Measurements from ENCODE around the gene SEMA3B. TPM values are rescaled to one million over a fixed set of nuclear protein-coding genes. Genes with fewer than 3 reads are reported as not detected.
A peak's percentile ranks its signal among the peaks of the same experiment; 100 is the strongest.
"Not testable (repeated sequence)": the region's sequence is repeated elsewhere in the genome, so short reads cannot be mapped to it uniquely, and the experiment has no call there.

SEMA3B gene
- total RNA-seq, 1 experiment from 2014 or later, result 21.8 TPM

GRCh38 chr3:50260942-50261441 is 8.0 kb upstream of the SEMA3B start:
- no peaks in the 10 kb centered on the region for H3K27me3 Mint-ChIP-seq (ENCODE audit: insufficient read depth, unreplicated experiment)
- intact Hi-C loops (cut with micrococcal nuclease; ENCODE audit: unreplicated experiment), result loop anchor here (1.0 kb wide), 2 partner anchors 12 to 63 kb away; no protein-coding TSS in a partner anchor

GRCh38 chr3:50261505-50261904 is 7.4 kb upstream of the SEMA3B start:
- Mint-ChIP-seq H3K4me1 (ENCODE audit: low read depth, unreplicated experiment) (peaks cover 19% of the 10 kb centered on the region), H3K27ac (ENCODE audit: unreplicated experiment) (peak overlapping the region; percentile 17), H3K27me3 (ENCODE audit: insufficient read depth, unreplicated experiment) (no peaks in the 10 kb centered on the region), H3K36me3 (ENCODE audit: insufficient read depth, unreplicated experiment) (peaks cover 31% of the 10 kb centered on the region), H3K9me3 (ENCODE audit: unreplicated experiment) (no peaks in the 10 kb centered on the region), H3K4me3 (ENCODE audit: unreplicated experiment) (no peak overlapping the region)
- no peaks in the 10 kb centered on the region for H3K27me3 ChIP-seq (replicated peaks; ENCODE audit: control insufficient read depth, insufficient read depth, low read length)
- no peaks in the 10 kb centered on the region for H3K9me3 ChIP-seq
- DNase-seq, result no peak
- peaks cover 46% of the 10 kb centered on the region for H3K4me1 ChIP-seq
- ChIA-PET POLR2A (no interaction called here), CTCF (no interaction called here)
- BruUV-seq (replicated peaks), result TSS peak; percentile 22
- H3K36me3 ChIP-seq (ENCODE audit: control insufficient read depth, insufficient read depth, low read length), result peaks cover 4% of the 10 kb centered on the region; the same call in 1 of the 2 replicates
- intact Hi-C loops (cut with micrococcal nuclease; ENCODE audit: unreplicated experiment), result no loop called here
- no peak for TF ChIP-seq CTCF (IDR thresholded peaks at IDR 0.05; ENCODE audit: insufficient read depth in 1 of 2, low read depth in 1 of 2, low read length in 1 of 2, severe bottlenecking in 1 of 2, unreplicated experiment in 1 of 2)
- no peak overlapping the region for H3K4me3 ChIP-seq (ENCODE audit: low read depth, low read length)

More at GRCh38 chr3:50260942-50261441, 8.0 kb upstream of the SEMA3B start:
- no TSS peak for BruUV-seq (replicated peaks)
- Histone ChIP-seq H3K9me3 (no peaks in the 10 kb centered on the region), H3K4me3 (ENCODE audit: low read depth, low read length) (peak overlapping the region; percentile 48; the same call in 1 of the 2 replicates), H3K27me3 (replicated peaks; ENCODE audit: control insufficient read depth, insufficient read depth, low read length) (no peaks in the 10 kb centered on the region), H3K36me3 (ENCODE audit: control insufficient read depth, insufficient read depth, low read length) (peaks cover 5% of the 10 kb centered on the region; the same call in 1 of the 2 replicates), H3K4me1 (peaks cover 41% of the 10 kb centered on the region)
- no peak for DNase-seq
- Mint-ChIP-seq H3K4me1 (ENCODE audit: low read depth, unreplicated experiment) (peaks cover 17% of the 10 kb centered on the region), H3K4me3 (ENCODE audit: unreplicated experiment) (peak overlapping the region; percentile 63), H3K36me3 (ENCODE audit: insufficient read depth, unreplicated experiment) (peaks cover 31% of the 10 kb centered on the region), H3K27ac (ENCODE audit: unreplicated experiment) (peak overlapping the region; percentile 17), H3K9me3 (ENCODE audit: unreplicated experiment) (no peaks in the 10 kb centered on the region)
- no peak for TF ChIP-seq CTCF (IDR thresholded peaks at IDR 0.05; ENCODE audit: insufficient read depth in 1 of 2, low read depth in 1 of 2, low read length in 1 of 2, severe bottlenecking in 1 of 2, unreplicated experiment in 1 of 2)
- POLR2A ChIA-PET, result no interaction called here
- CTCF ChIA-PET, result interaction anchor here (2.3 kb wide), 1 partner anchor 25 kb away, joined by 9 read pairs; the partner anchor contains the start of gene GNAI2

GRCh38 chr3:50262200-50262599 is 6.7 kb upstream of the SEMA3B start:
- DNase-seq; CTCF ChIA-PET; H3K9me3 Mint-ChIP-seq (ENCODE audit: unreplicated experiment); H3K36me3 ChIP-seq (ENCODE audit: control insufficient read depth, insufficient read depth, low read length); H3K4me3 ChIP-seq (ENCODE audit: low read depth, low read length); BruUV-seq (replicated peaks); H3K9me3 ChIP-seq; H3K27me3 Mint-ChIP-seq (ENCODE audit: insufficient read depth, unreplicated experiment); H3K4me3 Mint-ChIP-seq (ENCODE audit: unreplicated experiment); H3K27me3 ChIP-seq (replicated peaks; ENCODE audit: control insufficient read depth, insufficient read depth, low read length); POLR2A ChIA-PET; intact Hi-C loops (cut with micrococcal nuclease; ENCODE audit: unreplicated experiment): not testable (repeated sequence)
- Mint-ChIP-seq H3K4me1 (ENCODE audit: low read depth, unreplicated experiment) (peaks cover 19% of the 10 kb centered on the region), H3K36me3 (ENCODE audit: insufficient read depth, unreplicated experiment) (peaks cover 31% of the 10 kb centered on the region), H3K27ac (ENCODE audit: unreplicated experiment) (peak overlapping the region; percentile 96)
- peaks cover 49% of the 10 kb centered on the region for H3K4me1 ChIP-seq

Data from Caco-2 (cell line).